Measurements from ENCODE around the gene SELENOV.

Gene SELENOV

GRCh38 chr19:39514840-39515550 lies at the start of gene SELENOV:
SELENOV (plus strand) TSS chr19:39515139; CDS start chr19:39515213, 74 bp downstream.
- TF ChIP-seq CTCF (conservative IDR thresholded peaks at IDR 0.05; ENCODE audit: low read length) (no peak), EZH2phosphoT487 (IDR thresholded peaks at IDR 0.05; ENCODE audit: borderline replicate concordance) (no peak)
- H3K9me2 ChIP-seq (replicated peaks; ENCODE audit: low read depth, low read length), result no peaks in the 10 kb centered on the region
- no peak within 1 kb of the TSS for H3K9ac ChIP-seq (ENCODE audit: low read depth, low read length, poor library complexity, severe bottlenecking)
- H3K4me3 ChIP-seq (ENCODE audit: low read length, poor library complexity, severe bottlenecking), result no peak within 1 kb of the TSS
- H3F3A ChIP-seq (ENCODE audit: low read depth), result no peaks in the 10 kb centered on the region
- H3K4me1 ChIP-seq (ENCODE audit: insufficient read depth, low read length, poor library complexity, severe bottlenecking), result no peaks in the 10 kb centered on the region
- no peak within 1 kb of the TSS for H2AFZ ChIP-seq (ENCODE audit: low read length)
- H3K9me3 ChIP-seq (ENCODE audit: insufficient read depth, low read depth, low read length), result no peaks in the 10 kb centered on the region
- no peaks in the 10 kb centered on the region for H3K27me3 ChIP-seq (ENCODE audit: insufficient read depth, low read length, poor library complexity, severe bottlenecking)
- H3K4me2 ChIP-seq (ENCODE audit: low read depth, low read length, poor library complexity, severe bottlenecking), result no peak within 1 kb of the TSS
- no peaks in the 10 kb centered on the region for H3K36me3 ChIP-seq (ENCODE audit: insufficient read depth, low read length)
- H4K20me1 ChIP-seq (ENCODE audit: insufficient read depth, low read length, poor library complexity, severe bottlenecking), result no peaks in the 10 kb centered on the region
- no peaks in the 10 kb centered on the region for H3K79me2 ChIP-seq (ENCODE audit: insufficient read depth, low read length)

- H3K4me2 ChIP-seq (ENCODE audit: low read depth, low read length, poor library complexity, severe bottlenecking), result no peak overlapping the region
- H3F3A ChIP-seq (ENCODE audit: low read depth), result no peaks in the 10 kb centered on the region
- H3K4me1 ChIP-seq (ENCODE audit: insufficient read depth, low read length, poor library complexity, severe bottlenecking), result no peaks in the 10 kb centered on the region
- H2AFZ ChIP-seq (ENCODE audit: low read length), result no peak overlapping the region
- no peaks in the 10 kb centered on the region for H3K9me3 ChIP-seq (ENCODE audit: insufficient read depth, low read depth, low read length)
- H3K27me3 ChIP-seq (ENCODE audit: insufficient read depth, low read length, poor library complexity, severe bottlenecking), result no peaks in the 10 kb centered on the region
- H3K4me3 ChIP-seq (ENCODE audit: low read length, poor library complexity, severe bottlenecking), result no peak overlapping the region
- H3K36me3 ChIP-seq (ENCODE audit: insufficient read depth, low read length), result peaks cover 76% of the 10 kb centered on the region
- H3K9ac ChIP-seq (ENCODE audit: low read depth, low read length, poor library complexity, severe bottlenecking), result no peak overlapping the region
- H3K79me2 ChIP-seq (ENCODE audit: insufficient read depth, low read length), result no peaks in the 10 kb centered on the region
- no peaks in the 10 kb centered on the region for H3K9me2 ChIP-seq (replicated peaks; ENCODE audit: low read depth, low read length)
- TF ChIP-seq EZH2phosphoT487 (IDR thresholded peaks at IDR 0.05; ENCODE audit: borderline replicate concordance), result no peak
- TF ChIP-seq CTCF (conservative IDR thresholded peaks at IDR 0.05; ENCODE audit: low read length), result no peak
- H4K20me1 ChIP-seq (ENCODE audit: insufficient read depth, low read length, poor library complexity, severe bottlenecking), result no peaks in the 10 kb centered on the region
These were observed 48.8 kb upstream of the SELENOV start for GRCh38 chr19:39465956-39466747.

- Histone ChIP-seq H3K4me3 (ENCODE audit: low read length, poor library complexity, severe bottlenecking) (no peak overlapping the region), H3K9me2 (replicated peaks; ENCODE audit: low read depth, low read length) (no peaks in the 10 kb centered on the region), H3K9ac (ENCODE audit: low read depth, low read length, poor library complexity, severe bottlenecking) (no peak overlapping the region), H3K4me2 (ENCODE audit: low read depth, low read length, poor library complexity, severe bottlenecking) (no peak overlapping the region), H4K20me1 (ENCODE audit: insufficient read depth, low read length, poor library complexity, severe bottlenecking) (no peaks in the 10 kb centered on the region), H2AFZ (ENCODE audit: low read length) (no peak overlapping the region), H3K27me3 (ENCODE audit: insufficient read depth, low read length, poor library complexity, severe bottlenecking) (no peaks in the 10 kb centered on the region), H3K9me3 (ENCODE audit: insufficient read depth, low read depth, low read length) (no peaks in the 10 kb centered on the region), H3F3A (ENCODE audit: low read depth) (no peaks in the 10 kb centered on the region), H3K4me1 (ENCODE audit: insufficient read depth, low read length, poor library complexity, severe bottlenecking) (no peaks in the 10 kb centered on the region), H3K79me2 (ENCODE audit: insufficient read depth, low read length) (no peaks in the 10 kb centered on the region), H3K36me3 (ENCODE audit: insufficient read depth, low read length) (peaks cover 91% of the 10 kb centered on the region)
- TF ChIP-seq EZH2phosphoT487 (IDR thresholded peaks at IDR 0.05; ENCODE audit: borderline replicate concordance) (no peak), CTCF (conservative IDR thresholded peaks at IDR 0.05; ENCODE audit: low read length) (no peak)
These were observed 47.0 kb upstream of the SELENOV start for GRCh38 chr19:39467941-39468340.

All from Loucy (cell line).